HG03064 (cell line): Measurements from ENCODE around the gene EPS8L1.

ENCODE experiments used
- ATAC-seq: cut with Tn5 transposase; IDR thresholded peaks from one replicate; pipeline ENCODE4 v1.9.1; 2021; ENCODE audit warnings: low read depth; ENCODE audit not compliant: unreplicated experiment

Gene EPS8L1

DNA sequence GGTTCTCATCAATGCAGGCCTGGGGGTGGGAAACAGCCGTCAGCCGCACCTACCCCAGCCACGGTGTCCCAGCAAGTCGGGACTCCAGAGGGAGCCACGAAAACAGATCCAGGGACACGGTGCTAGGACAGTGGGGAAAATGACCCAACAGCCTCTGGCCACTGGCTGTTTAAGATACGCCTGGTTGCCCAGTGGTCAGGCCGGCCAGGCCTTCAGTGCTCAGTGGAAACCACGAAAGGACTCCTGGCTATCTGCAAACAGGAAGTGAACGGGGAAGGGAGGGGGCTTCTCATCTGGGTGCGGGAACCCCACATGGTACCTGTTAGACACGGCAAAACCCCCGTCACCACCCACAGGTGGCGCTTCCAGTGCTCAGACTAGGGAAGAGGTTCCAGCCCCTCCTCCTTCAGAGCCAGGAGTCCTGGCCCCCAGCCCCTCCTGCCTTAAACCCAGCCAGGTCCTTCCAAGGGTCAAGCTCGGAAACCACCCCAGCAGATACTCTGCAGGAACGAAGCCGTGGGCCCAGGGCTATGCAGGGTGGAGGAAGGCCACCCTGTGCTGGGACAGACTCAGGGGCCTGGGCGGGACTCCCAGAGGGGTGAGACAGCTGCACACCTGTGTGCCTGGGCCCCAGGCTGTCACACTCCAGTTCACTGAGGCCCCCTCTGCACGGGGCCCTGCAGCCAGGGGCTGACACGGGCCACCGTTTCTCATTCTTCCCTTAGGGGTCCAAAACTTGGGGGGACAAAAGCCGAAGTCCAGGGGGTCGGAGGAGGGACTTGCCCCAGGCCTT lies 37.3 kb downstream of the EPS8L1 start:
- ATAC-seq, result no peak

DNA sequence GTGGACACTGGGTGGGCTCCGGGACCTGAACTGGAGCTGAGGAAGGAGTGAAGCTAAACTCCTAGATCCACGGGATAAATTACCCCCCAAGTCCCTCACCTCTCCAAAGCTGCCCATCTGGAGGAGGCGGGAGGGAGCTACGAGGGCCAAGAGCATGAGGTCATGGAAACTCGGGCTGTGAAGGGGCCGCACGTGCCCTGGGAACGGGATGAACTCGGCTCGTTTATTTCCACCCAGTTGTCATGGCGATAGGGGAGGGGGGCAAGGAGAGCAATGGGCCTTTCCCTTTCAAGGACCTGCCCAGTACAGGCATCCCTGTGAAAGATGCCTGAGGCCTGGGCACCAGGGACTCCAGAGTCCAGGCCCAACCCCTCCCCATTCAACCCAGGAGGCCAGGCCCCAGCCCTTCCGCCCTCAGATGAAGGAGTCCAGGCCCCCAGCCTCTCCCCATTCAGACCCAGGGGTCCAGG lies 37.9 kb downstream of the EPS8L1 start:
- no peak for ATAC-seq

DNA sequence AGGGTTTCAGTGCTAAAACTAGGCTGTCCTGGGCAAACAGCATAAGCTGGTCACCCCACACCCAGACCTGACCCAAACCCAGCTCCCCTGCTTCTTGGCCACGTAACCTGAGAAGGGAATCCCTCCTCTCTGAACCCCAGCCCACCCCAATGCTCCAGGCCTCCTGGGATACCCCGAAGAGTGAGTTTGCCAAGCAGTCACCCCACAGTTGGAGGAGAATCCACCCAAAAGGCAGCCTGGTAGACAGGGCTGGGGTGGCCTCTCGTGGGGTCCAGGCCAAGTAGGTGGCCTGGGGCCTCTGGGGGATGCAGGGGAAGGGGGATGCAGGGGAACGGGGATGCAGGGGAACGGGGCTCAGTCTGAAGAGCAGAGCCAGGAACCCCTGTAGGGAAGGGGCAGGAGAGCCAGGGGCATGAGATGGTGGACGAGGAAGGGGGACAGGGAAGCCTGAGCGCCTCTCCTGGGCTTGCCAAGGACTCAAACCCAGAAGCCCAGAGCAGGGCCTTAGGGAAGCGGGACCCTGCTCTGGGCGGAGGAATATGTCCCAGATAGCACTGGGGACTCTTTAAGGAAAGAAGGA lies 39.0 kb downstream of the EPS8L1 start:
- no peak for ATAC-seq

DNA sequence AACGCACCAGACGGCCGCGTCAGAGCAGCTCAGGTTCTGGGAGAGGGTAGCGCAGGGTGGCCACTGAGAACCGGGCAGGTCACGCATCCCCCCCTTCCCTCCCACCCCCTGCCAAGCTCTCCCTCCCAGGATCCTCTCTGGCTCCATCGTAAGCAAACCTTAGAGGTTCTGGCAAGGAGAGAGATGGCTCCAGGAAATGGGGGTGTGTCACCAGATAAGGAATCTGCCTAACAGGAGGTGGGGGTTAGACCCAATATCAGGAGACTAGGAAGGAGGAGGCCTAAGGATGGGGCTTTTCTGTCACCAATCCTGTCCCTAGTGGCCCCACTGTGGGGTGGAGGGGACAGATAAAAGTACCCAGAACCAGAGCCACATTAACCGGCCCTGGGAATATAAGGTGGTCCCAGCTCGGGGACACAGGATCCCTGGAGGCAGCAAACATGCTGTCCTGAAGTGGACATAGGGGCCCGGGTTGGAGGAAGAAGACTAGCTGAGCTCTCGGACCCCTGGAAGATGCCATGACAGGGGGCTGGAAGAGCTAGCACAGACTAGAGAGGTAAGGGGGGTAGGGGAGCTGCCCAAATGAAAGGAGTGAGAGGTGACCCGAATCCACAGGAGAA lies 39.9 kb downstream of the EPS8L1 start:
- ATAC-seq, result no peak

DNA sequence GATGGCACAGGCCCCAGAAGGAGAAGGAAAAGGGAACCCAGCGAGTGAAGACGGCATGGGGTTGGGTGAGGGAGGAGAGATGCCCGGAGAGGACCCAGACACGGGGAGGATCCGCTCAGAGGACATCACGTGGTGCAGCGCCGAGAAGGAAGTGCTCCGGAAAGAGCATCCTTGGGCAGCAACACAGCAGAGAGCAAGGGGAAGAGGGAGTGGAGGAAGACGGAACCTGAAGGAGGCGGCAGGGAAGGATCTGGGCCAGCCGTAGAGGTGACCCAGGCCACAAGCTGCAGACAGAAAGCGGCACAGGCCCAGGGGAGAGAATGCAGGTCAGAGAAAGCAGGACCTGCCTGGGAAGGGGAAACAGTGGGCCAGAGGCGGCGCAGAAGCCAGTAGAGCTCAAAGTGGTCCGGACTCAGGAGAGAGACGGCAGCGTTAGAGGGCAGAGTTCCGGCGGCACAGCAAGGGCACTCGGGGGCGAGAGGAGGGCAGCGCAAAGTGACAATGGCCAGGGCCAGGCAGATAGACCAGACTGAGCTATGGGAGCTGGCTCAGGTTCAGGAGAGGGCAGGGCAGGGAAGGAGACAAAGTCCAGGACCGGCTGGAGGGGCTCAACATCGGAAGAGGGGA lies 40.7 kb downstream of the EPS8L1 start:
- ATAC-seq, result no peak

DNA sequence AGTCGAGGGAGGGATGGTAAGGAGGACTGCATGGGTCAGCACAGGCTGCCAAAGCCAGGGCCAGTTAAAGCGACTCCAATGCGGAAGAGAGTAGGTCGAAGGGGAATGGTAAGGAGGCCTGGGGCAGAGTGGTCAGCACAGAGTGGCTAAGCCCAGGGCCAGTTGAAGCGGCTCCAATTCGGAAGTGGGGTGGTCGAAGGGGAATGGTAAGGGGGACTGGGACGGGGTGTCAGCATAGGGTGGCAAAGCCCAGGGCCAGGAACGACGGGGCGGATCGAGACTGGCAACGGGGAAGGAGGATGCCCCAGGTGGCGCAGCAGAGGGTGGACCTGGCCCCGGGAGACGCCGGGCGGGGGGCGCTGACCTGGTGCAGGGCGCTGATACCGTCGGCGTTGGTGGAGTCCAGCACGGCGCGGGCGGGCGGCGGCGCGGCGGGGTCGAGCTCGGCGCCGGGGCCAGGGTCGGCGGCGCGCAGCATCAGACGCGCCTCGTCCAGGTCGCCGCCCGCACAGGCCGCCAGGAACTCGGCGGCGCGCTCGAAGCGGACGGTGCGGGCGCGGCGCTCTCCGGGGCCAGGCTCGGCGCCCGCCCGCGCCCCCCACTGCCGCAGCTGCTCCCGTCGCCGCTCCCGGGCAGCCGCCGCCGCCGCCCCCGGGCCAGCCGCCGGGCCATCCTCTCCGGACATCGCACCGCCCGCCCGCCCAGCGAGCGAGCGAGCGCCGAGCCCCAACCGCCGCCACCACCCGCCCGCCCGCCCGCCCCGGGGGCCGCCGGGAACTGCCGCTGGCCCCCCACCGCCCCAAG lies 41.4 kb downstream of the EPS8L1 start, which contains the start of gene PPP1R12C:
TSS of gene PPP1R12C (minus strand) at position 779 of the 804 bp plus-strand sequence. CDS start at position 685, 94 bp downstream.
- peak; percentile 1 for ATAC-seq

DNA sequence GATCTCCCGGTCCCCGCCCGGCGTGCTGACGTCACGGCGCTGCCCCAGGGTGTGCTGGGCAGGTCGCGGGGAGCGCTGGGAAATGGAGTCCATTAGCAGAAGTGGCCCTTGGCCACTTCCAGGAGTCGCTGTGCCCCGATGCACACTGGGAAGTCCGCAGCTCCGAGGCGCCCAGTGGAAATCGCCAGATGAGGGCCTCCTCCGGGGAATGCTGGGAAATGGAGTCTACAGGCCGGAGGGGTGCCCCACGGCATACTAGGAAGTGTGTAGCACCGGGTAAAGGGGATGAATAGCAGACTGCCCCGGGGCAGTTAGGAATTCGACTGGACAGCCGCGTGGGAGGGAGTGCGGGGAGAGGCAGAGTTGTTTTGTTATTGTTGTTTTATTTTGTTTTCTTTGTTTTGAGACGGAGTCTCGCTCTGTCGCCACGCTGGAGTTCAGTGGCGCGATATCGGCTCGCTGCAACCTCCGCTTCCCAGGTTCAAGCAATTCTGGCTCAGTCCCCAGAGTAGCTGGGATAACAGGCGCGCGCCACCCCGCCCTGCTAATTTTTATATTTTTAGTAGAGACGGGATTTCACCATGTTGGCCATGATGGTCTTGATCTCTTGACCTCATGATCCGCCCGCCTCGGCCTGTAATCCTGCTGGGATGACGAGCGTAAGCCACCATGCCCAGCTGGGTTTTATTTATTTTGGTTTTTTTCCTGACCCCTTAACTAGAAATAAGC lies 42.2 kb downstream of the EPS8L1 start:
- ATAC-seq, result peak; percentile 62

DNA sequence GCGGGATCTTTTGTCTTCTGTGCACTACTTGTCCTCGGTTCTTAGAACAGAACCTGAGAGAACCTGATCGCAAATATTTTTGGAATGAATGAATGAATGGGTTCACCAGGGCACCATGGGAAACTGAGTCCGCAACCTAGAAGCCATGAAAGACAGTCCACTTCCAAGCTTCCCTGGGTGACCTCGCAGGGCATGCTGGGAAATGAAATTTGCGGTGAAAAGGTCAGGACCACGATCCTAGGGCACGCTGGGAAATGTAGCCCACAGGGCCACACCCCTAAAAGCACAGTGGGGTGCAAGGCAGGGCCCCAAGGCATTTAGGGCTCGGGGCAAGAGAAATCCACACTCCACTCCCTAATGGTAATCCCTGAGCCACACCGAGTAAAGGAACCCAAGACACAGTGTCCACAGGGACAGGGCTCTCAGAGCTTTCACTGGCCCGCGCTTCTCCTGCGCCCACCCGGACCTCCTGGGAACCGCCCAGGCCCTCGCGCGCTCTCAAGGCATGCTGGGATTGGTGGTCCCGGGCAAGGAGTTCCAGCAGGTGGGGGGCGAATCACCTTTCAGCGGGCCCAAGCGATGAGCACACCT lies 42.8 kb downstream of the EPS8L1 start:
- ATAC-seq, result no peak

DNA sequence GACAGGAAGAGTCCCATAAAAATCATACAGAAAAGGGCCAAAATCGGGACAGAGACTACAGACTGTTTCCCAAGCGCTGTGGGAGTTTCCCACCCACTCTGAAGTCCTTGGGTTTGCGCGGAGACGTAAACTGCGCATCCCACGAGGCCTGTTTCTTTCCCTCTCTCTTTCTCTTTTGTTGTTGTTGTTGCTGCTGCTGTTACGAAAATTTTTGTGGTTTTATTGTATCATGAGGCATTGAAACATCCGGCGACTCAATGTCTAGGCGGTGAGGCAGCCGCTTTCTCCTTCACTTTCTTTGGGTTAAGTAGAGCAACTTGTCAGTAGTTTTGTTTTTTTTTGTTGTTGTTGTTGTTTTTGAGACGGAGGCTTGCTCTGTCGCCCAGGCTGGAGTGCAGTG lies 43.4 kb downstream of the EPS8L1 start:
- no peak for ATAC-seq

DNA sequence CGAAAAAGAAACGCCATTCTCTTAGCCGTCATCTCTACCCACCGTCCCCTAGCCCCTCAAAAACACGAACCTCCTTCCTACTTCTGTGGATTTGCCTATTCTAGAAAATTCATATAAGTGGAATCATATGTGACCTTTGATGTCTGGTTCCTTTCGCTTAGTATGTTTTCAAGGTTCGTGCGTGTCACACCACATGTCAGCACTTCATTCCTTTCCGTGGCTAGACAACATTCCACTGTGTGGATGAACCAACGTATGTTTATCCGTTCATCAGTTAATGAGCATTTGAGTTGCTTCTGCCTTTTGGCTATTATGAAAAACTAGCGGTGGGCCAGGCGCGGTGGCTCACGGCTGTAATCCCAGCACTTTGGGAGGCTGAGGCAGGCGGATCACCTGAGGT lies 55.8 kb downstream of the EPS8L1 start:
- ATAC-seq, result no peak

DNA sequence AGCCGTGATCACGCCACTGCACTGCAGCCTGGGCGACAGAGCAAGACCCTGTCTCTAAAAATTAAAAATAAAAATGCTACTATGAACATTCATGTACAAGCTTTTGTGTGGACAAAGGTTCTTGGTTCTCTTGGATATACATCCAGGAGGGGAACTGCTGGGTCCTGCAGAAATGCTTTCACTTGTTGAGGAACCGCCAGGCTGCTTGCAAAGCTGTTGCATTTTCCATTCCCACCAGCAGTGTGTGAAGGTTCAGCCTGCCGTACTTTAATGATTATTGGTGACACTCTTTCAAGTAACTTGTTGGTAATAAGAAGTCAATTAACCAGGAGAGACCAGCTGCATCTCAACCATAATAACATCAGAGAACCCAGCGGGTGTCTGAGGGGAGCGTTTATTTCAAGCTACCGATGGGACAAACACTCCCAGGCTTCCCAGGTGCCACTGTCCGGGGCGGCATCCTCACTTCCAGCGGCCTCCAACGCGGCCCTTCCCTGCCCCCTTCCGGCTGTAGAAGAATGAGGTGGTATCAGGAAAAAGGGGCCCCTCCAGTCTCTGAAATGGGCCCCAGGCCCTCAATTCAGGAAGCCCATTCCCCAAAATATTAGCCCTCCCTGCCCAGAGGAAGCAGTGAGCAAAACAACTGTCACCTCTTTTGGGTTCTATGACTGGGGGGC lies 56.9 kb downstream of the EPS8L1 start:
- no peak for ATAC-seq

DNA sequence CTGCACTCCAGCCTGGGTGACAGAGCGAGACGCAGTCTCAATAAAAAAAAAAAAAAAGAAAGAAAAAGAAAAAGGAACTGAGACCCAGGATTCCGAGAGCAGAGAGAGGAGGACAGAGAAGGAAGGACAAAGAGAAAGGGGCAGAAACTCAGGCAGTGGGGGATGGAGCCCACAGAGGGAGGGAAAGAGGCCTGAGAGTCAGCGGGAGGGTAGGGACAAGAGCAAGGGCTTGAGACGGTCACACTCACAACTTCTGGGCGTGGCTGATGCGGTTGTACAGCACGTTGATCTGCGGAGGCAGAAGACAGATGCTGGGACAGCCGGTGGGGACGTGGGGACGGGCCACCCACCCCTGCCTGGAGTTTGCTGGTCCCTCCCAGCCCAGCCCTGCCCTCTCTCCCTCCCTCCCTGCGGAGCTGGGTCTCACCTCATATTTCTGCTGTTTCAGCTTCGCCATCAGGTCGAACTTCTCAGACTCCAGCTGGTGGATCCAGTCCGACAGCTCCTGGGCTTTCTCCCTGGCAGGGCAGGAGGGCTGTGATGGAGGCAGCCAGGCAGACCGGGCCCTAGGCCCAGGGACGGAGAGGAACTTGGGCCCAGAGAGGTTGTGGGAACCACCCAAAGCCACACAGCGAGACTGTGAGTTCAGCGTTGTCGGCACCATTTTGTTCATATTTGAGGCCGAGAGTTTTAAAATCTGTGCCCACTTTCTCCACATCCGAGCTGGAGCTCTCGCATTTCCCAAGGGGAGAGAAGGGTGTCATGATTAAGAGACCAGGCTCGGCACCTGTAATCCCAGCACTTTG lies 58.2 kb downstream of the EPS8L1 start:
- ATAC-seq, result no peak

DNA sequence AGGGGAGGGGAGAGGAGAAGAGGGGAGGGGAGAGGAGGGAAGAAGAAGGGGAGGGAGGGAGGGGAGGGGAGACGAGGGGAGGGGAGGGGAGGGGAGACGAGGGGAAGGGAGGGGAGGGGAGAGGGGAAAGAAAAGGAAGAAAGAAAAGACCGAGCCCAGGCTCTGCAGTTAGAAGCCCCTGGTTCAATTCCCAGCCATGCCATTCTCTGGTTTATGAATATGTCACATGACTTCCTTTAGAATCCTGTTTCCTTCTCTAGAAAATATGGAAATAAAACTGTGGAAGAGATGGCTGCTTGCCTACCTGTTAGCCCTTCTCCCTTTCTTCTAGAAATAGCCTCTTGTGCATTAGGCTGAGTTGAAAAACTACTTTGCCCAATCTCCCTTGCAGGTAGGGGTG lies 59.1 kb downstream of the EPS8L1 start:
- no peak for ATAC-seq

DNA sequence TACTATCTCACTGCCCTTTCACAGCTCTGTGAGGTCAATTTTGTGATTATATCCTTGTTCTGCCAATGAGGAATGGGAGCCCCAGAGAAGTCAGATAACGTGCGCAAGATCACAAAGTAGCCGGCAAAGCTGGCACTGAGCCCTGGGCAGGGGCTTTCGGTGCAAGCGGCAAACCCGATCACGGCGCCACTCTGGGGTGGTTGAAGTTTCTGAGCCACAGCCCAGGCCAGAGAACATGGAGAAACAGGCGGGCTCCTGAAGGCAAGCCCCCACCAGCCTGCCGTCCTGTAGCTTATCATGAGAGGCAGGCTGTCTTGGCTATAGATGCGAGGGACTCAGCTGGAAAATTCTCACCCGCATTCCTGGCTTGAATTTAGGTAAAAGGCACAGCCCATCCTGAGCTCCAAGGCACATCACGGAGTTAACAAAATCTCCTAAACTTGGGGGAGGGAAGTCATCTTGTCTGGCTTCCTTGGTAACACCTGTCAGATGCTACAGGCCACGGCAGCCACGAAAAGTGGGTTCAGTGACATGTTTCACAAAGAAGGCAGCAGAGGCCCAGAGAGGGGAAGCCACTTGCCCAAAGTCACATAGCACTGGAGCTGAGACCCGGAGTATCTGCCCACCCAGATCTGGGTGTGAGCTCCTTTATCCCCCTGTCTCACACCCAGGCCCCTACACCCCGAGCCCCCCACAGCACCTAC lies 60.9 kb downstream of the EPS8L1 start:
- no peak for ATAC-seq
